Measurements from ENCODE around the gene BTRC.

Gene BTRC

DNA sequence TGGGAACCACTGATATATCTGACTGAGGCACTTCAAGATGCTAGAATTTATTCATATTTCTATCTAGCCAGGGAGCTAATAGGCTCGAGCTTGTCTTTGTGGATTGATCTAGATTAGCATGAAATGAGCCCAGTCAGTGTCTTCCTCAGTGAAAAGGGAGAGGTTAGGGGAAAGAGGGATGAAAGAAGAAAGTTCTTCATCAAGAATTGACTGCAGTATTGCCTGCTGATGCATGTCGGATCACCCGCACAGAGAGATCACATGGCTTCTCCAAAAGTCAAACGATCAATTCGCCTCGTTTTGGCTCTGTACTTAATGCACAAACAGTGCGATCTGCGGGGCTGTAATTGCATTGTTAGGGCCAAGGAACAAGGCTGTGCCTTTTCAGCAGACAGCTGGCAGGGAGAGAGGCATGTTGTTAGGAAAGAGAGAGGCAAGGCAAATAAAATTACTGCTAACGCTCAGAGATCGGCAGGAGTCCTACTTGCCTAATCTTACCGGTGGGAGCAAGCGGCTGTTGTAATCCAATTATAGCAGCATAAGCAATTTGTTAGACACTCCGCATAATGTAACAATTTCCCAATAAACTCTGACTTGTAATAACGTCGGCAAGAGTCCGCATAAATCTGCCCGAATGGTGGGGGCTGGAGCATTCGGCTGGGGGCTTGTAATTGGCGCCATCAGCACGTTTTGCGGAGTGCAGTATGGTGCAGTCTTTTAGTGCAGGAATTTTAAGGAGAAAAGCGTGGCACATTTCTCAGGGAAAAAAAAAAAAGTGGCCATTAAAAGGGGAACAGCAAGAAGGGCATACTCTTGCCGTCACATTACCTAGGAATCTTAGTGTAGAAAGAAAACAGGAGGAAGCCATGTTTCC lies 132.0 kb downstream of the BTRC start:
- no peak for DNase-seq

DNA sequence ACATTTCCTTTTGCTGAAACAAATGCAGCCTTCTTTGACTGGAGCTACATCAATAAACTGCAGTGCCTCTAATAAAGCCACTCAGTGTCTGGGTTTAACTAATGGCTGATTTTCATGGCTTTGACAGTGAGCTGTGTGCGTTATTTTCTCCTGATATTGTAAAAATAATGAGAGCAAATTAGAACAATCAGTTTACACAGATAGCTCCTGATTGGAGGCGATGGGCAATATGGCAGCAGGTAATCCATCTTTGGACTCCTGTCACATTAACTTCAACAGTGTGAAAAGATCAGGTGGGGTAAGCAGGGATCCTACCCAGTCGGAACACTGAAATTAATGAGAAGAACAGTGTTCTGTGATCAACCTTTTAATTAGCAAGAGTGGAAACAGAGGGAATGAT lies 133.4 kb downstream of the BTRC start:
- DNase-seq, result no peak

DNA sequence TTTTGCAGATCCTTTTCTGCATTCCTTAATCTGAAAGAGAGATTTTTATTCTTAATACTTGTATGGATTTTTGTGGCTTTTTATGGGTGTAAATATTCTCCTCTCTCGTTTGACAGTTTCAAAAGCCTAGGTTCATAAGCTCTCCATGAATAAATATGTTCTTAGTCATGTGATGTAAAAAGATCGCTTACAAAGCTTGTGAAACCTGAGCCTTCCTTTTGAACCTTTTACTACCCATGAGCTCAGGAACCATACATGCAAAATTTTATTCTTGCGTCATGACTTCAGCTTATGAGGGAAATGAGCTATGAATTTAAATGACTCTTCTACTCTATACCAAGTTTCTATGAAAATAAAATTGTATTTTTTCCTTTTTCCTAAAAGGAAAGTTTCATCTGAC lies 135.4 kb downstream of the BTRC start:
- DNase-seq, result no peak

DNA sequence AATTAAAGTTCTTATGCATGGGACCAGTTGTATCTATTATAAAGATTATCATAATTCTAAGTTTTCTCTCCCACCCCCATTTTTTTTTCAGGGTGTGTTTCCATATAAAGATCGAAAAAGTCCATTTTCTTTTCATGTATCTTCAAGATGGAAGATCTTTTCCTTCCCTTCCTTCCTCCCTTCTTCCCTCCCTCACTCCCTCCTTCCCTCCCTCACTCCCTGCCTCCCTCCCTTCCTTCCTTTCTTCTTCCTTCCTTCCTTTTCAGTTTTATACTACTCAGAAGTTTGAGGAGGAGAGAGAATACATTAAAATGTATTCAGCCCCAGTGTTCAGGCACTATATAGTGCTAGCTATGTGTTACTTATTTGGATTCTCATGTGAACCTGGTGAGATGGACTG lies 136.1 kb downstream of the BTRC start:
- DNase-seq, result no peak

DNA sequence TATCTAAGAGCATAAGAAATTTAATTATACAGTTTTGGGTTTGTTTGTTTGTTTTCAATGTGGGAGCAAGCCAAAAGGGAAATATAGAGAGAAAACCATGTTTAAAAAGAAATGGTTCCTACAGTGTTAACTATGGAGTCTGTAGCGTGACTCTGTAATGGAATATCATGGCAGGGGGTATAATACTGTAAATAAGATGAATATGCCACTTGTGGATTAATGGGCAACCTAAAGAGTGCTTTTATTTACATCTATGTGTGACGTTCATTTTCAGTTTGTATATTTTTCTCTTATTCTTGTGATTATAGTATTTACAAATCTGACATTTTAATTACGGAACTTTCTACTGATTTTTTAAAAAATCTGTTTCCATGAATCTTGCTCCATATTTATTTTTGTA lies 138.2 kb downstream of the BTRC start:
- no peak for DNase-seq

DNA sequence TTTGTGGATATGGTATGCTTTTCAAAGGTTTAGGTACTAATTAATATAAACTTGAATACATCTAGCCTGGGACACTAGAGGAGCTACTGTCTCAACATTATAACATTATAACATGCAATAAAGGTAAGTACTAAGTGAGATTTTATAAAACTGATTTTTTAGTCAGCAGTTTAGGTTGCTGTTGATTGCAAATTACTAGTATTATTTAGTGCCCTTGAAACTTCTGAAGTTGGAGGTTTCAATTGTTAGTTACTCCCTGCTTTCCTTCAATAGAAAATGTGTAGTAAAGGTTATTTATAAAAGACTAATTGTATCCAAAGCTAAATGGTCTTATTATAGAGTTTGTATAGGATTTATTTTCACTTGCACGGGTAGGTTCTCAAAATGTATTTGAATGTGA lies 138.8 kb downstream of the BTRC start:
- DNase-seq, result no peak

DNA sequence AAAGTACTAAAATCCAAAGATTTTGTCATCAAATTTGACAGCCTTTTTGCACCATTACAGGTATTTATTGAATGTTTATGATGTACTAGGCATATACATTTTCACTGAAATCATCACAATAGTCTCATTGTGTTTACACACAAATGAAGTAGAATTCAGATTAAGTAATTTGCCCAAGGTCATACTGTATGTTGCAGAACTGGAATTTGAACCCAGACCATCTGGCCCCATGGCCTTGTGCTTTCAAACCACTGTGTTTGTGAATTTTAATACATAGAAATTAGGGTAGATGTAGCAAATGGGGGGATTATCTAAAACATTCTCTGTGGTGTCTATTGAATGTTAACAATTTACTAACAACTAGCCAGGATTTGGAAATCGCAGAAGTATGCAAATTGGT lies 139.3 kb downstream of the BTRC start:
- DNase-seq, result no peak

DNA sequence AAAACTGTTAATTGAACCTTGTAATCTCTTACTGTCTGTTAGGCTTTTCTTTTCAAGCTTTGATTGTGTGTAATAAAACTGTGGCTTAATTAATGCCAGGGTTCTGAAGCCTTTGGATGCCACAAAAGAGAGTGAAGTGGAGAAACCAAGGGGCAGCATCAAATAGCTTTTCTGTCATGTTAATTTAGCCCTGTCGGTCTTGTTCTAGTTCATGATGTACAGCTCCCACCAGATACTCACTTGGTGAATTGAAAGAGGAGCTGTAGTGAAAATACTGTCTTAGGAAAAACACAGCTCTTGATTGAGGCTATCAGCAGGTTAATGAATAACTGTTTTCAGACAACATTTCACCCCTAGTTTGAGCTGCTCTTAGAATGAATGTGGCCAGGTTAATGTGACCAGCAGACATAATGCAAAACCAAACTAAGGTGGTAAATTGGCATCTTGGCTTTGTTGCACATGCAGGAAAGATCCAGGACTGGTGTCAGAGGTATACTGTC lies 139.9 kb downstream of the BTRC start:
- no peak for DNase-seq

DNA sequence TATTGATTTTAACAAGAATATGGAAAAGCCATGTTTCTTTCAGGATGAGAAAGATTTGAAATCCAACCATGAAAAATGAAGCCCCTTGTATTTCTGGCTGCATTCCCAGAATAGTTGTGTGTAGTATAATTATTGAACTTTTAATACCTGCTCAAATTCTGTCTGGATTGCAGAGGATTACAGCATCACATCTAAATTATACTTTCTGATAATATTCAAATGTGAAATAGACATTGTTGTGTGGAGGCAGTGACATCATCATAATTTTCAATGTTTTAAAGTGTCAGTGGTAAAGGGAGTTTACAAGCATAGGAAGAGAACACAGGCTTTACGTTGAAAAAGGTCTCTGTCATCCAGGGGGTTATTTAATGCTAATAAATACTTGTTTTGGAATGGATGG lies 140.7 kb downstream of the BTRC start:
- no peak for DNase-seq

DNA sequence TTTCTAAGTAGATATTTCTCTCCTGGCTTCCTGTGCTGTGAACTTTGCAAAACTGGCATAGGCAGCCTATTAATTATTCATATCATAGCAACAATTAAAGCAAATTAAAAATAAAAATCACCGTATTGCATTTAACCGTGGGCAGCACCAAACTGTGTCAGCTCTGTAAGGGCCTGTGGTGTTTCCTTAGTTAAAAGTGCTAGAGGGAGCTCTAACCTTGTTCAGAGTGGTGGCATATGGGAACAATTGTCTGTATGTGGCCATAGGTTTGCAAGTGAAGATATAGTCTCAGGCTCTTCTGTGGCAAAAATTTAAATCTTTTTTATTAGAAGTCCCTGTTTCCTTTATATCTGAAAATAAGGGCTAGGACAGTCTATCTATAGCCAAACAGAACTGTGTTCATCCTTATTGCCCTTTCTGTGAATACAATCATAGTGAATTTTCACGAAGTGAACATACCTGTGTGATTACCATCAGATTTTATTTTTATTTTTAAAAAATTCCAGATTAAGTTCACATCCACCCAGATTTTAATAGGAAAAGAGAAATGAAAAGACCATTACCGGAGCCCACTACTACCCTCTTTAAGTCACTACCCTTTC lies 141.5 kb downstream of the BTRC start:
- DNase-seq, result no peak

DNA sequence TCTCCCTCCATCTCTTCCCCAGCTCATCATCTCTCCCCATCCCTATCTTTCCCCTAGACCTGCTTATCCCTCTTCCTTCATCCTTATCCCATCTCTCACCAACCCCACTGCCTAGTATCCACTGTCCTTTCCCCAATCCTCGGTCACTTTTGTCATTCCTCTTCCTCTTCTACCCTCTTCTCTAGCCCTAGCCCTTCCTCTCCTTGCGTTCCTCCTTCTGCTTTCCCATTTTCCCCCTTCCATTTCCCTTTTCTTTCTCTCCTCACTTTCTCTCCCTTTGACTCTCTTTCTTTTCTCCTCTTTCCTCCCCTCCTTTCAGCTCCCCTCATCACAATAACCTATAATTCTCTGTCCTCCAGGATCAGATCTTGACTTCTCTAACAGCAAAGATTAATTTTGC lies 150.5 kb downstream of the BTRC start:
- no peak for DNase-seq

DNA sequence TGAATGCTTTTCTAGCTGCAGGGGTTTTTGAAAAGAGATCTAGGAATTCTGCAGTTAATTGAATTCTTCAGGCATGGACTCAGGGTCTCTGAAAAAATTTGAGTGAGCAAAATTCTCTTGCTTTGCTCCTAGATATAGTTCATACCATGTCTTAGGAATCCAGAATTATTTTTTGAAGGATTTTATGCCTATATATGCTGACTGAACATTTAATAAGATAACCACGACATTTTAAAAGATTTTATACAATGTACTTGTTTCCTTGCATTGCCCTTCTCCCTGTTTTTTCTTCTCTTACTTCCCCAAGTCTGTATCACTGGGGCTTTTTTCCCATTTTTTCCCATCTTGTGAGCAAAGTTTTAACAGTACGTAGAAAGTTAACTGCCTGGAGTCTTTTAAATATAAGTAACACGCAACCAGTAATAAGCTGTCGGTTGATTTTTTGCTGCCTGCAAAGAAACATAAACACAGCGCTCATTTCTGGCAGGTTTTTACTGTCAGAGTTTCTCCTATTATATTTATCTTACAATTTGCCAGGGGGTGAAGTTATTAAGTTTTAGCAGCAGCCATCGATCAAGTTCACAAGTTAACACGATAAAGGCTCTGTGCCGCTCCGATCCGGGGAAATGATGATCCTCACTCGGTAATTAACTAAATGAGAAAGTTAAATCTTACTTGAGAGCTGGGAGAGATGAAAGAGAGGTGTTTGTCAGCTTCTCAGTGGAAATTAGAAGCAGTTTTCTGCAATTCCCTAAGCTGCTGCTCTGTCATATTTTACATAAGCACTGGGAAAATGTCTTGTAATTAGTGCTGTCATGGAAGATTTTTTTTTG lies 153.1 kb downstream of the BTRC start:
- DNase-seq, result no peak

DNA sequence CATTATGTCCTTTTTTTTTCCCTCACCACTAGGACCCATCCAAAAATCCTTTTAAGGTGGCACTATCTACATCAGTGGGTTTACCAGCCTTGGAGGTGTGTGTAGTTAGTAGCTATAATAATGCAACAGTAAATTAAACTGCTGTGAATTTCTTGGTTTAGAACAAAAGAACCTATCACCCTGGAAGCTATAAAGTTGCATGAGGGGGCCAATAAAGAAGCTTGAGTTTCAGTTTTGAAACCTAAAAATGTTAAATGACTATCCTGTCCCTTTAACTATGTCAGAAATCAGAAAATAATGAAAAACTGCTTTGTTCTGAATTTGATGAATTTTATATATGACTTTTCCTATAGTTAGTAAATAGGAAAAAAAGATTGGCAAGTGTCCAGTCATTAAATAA lies 153.9 kb downstream of the BTRC start:
- DNase-seq, result no peak

DNA sequence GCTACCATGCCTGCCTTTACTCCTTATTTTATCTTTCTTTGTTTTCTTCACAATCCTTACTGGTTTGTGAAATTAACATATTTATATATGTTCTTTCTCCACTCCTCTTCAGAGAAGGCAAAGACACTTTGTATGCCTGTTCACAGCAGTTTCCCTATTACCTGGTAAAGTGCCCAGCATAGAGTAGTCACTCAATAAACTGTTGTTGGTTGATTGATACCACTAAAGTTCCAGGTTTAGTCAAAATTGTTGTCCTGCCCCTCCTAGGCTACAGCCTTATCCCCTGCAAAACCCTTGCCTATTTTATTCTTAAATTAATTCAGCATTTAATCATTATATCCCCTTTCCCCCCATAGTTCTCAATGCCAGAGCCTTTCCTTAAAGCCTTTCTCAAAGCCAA lies 158.0 kb downstream of the BTRC start:
- DNase-seq, result no peak

DNA sequence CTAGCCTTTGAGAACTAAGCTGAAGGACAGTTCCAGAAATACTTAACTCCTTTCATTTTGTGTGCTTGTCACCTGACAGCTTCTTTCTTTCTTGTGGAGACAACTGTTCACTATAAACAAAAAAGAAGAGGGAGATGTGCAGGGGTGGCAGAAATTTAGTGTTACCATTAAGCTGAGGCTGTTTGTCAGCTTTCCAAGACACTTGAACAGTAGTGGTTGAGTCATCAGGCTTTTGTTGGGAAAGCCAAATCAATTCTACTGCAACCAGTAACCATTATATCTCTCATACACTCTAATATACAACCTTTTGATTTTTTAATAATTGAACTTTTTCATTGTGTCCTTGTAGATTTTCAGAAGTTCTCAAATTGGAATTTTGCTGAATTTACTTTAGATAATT lies 158.8 kb downstream of the BTRC start:
- no peak for DNase-seq

DNA sequence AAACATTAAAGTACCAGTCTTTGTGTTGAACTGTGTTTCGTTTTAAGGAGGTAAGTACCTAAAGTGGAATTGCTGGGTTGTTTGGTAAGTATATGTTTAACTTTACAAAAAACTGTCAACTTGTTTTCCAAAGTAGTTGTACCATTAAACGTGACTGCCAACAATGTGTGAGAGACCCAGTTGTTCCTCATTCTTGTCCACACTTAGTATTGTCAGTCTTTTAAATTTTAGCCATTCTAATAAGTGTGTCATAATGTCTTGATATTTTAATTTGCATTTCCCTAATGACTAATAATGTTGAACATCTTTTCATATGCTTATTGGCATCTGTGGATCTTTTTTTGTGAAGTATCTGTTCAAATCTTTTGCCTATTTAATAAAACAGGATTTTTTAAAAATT lies 159.8 kb downstream of the BTRC start:
- no peak for DNase-seq

DNA sequence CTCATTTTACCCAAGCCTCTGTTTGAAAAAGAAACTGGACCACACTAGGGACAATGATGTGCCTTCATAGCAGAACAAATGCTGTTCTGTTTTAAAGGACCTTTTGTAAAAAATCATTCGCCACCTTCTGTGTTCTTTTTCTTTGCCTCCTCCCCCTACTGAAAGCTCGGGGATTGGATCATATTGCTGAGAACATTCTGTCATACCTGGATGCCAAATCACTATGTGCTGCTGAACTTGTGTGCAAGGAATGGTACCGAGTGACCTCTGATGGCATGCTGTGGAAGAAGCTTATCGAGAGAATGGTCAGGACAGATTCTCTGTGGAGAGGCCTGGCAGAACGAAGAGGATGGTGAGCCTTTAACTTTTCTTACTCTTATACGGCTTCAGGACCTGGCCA lies 171.9 kb downstream of the BTRC start:
- no peak for DNase-seq

DNA sequence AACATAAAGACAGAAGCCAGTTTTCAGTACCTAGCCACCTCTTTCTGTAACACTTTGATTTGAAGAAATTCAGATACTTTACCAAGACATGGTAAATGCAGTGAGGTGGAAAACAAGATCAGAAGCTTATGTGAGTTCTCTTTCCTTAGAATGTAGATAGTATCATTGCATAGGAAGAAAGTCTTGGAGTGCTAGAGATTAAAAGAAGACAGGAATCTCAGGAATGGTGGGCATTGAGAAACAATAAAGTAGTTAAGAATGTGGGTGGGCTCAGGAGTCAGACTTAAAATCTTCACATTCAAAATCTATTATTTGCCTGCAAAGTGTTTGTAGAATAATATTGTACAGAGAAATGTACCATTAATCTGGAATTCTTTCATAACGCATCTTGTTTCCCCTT lies 175.2 kb downstream of the BTRC start:
- DNase-seq, result no peak

DNA sequence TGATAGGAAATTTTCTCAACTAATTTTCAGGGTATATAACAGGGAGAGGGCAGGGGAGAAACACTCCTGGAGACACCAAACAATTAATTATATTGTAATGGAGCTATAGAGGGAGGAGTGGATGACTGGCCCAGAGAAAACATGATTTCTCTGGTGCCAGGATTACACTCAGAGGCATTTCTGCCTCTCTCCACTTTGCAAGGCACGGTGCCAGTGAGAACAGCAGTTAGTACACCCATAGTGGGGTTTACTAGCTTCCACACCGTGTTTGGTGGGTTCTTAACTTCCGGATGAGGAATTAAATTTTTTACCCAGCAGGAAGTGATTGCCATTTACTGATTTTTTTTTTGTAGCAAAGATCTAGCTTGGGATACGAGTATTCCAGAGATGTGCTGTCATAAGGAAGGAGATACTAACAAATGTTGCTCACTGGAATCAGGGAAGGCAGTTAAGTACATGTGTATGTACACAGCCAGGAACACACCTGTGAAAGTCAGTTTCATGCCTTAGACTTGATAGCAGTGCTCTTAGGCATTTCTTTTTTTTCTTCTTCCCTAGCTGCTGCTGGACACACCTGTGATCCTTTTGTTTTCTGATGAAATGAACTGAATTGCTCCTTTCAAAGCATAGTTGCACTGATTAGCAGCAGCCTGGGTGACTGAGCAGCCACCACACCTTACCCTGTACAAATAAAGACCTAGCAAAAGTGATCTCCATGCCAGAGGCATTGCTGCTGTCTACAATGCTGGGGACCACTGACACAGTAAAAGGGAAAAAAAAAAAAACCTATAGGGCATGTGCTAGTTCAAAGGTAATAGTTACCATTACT lies 176.0 kb downstream of the BTRC start:
- no peak for DNase-seq

DNA sequence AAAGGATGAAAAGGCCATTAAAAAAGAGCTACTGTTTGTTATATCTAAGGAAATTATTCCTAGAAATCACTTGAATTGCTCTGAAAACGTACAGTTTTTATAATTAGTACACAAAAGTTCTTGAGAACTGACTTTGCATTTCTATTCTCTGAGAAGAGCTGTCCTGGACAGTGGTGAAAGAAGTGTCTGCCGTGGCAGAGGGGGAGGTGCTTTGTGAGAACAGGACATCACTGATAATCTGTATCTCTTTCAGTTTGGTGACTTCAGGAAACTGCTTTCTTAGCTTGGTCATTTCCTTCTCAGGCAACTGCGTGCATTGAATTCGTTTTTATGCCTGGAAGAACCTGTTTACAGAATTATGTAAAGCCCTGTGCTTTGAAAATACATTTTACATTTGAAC lies 182.0 kb downstream of the BTRC start:
- DNase-seq, result no peak

DNA sequence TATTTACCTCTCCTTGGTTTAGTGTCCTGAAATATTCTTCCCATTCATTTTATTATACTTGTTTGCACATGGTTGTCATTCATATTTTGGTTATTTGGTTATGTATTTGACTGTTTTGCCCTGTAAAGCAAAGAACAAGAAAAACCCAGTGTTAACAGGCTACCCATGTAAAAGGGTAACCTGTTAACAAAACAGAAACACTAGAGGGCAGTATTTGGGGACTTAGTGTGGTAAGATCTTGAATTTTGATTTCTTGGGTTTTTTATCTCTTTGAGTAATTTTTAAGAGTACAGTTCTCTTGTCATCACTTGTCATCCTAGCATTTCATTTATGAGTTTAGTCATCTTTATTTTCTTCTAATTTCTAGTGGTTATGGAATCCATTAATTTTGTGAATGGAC lies 182.8 kb downstream of the BTRC start:
- no peak for DNase-seq

DNA sequence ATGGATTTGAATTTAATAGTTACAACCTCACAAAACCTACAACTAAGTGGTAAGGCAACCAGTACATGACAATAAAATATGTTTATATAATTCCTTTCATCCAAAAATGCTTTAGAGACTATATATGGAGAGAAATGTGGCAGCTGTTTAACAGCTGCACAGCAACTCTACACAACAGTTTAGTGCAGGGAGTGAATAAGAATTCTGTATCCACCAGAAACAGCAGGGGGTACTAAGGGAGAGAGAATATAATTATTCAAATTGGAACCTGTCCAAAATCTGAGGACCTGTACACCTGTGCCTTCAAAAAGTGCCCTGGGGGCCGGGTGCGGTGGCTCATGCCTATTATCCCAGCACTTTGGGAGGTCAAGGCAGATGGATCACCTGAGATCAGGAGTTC lies 184.5 kb downstream of the BTRC start:
- DNase-seq, result no peak

DNA sequence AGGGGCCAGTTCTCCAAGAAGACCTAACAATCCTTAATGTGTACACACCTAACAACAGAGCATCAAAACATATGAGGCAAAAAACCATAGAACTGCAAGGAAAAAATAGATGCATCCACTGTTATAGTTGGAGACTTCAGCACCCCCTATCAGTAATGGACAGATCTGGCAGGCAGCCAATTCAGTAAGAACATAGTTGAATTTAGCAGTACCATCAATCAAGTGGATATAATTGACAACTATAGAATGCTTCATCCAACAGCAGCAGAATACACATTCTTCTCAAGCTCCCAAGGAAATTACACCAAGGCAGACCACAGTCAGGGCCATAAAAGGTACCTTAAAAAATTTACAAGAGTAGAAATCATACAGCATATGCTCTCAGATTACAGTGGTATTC lies 191.9 kb downstream of the BTRC start:
- no peak for DNase-seq

All from activated naive CD4-positive, alpha-beta T cell treated with Interleukin-2 at 50 U/mL for 16 hours (primary cell).